HuH-7 (cell line): ENCODE results near the gene FAM3C.
A peak's percentile ranks its signal among the peaks of the same experiment; 100 is the strongest.

Experiments used
- DNase-seq: peaks from one replicate; pipeline ENCODE4 v3.0.0; 2011; ENCODE audit warnings: low spot score

FAM3C gene

DNA sequence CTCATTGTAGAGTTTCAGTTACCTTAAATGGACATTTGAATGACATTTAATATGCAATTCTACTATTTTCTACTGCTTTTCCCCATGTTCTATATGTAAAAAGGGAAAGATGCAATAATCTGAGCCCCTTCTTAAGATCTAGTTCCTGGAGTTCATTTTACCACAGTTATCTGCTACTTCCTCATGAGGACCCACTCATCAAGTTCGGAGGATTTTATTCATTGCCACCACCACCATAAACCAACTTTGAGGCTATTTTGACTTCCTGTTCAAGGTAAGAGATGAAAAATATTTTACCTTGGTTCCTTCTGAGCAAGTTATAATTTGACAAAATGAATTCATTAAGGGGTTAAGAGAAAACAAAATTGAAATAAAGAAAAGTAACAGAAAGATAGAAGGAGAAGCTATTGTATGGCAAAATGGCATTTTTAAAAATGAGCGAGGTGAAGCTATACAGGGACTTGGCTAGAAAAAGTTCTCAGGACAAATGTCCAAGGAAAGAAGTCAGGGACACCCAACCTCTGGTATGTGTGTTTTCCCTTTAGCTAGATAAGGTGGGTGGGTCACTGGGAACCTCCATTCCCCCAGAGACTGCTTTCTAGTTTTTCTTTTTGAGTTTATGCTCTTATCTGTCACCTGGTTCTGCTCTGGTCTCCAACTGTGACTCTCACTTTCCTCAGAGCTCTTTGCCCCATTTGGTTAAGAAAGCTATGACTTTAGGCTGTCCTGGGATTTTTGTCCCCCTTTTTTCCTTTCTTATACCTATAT lies 14.9 kb upstream of the FAM3C start:
- no peak for DNase-seq

DNA sequence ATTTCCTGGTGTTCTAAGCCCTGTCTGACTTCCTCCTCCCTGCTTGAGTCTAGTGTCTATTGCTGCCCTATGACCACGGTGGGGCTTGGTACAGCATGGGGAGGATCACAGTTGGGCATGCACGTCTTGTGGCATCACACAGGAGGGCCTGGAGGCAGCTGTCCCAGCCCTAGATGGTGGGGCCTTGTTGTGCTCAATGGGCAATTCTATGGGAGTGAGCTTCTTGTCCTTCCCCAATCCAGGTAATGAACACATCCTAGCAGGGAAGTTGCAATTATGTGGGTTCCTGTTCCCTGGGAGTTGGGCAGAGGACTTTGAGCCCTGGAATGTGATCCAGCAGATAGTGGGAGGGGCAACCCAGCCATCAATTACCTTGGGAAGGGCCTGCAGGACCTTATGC lies 10.8 kb upstream of the FAM3C start:
- DNase-seq = peak; percentile 40

- DNase-seq = no peak
These were observed 10.4 kb upstream of the FAM3C start for GRCh38 chr7:121406461-121406860.

GRCh38 chr7:121404348-121404747 lies 8.2 kb upstream of the FAM3C start:
- no peak for DNase-seq

- DNase-seq = no peak
These were observed 6.6 kb upstream of the FAM3C start for GRCh38 chr7:121402701-121403100.

- DNase-seq = no peak
These were observed 5.8 kb upstream of the FAM3C start for GRCh38 chr7:121401896-121402295.

- DNase-seq = no peak
These were observed 2.1 kb upstream of the FAM3C start for GRCh38 chr7:121398246-121398645.

GRCh38 chr7:121397822-121398221 lies 1.7 kb upstream of the FAM3C start:
- no peak for DNase-seq

DNA sequence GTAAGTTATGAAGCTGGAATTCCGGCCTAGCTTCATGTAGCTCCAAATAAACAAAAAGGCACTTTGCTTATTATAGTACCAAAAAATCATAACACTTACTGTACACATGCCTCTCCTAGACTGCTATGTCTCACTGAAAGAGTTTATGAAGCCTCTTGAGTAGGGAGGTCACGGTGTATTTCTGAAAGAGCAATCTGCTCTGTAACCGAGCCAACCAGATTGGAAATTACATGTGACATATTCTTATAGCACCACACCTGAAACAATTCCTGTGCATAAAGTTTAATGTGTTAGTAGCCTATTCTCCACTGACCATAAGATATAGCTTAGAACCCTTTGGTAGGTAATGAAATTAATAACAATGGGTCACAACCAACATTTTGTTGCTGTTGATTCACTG lies 1.3 kb upstream of the FAM3C start:
- DNase-seq = no peak

DNA sequence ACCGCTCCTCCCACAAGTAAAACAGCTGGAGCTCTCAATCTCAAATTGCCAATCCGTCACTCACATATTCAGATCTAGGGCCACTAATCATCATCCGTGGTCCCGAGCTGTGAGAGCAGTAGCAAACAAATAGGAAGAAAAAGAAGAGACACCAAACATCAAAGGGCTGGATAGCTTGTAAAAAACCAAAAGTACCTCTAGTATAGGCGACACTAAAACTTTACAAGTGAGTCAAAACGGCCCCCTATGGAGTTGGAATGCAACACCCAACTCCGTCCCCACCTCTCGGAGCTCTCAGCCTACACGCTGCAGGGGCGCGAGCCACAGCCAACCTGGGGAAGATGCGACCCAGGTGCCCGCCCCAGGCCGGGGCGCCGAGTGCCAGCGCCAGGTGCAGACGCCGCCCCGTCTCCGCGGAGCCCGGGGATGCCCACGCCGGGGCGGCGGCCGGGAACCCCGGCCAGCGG lies 581 bp downstream of the FAM3C start:
- DNase-seq = peak; percentile 17

- DNase-seq = peak; percentile 46
These were observed 1.4 kb downstream of the FAM3C start for GRCh38 chr7:121394709-121395140.

- DNase-seq = no peak
These were observed 3.1 kb downstream of the FAM3C start for GRCh38 chr7:121393005-121393366.

GRCh38 chr7:121392277-121393004 lies 3.7 kb downstream of the FAM3C start:
- DNase-seq = no peak

GRCh38 chr7:121391686-121392085 lies 4.4 kb downstream of the FAM3C start:
- no peak for DNase-seq

- no peak for DNase-seq
These were observed 5.5 kb downstream of the FAM3C start for GRCh38 chr7:121390617-121391016.

DNA sequence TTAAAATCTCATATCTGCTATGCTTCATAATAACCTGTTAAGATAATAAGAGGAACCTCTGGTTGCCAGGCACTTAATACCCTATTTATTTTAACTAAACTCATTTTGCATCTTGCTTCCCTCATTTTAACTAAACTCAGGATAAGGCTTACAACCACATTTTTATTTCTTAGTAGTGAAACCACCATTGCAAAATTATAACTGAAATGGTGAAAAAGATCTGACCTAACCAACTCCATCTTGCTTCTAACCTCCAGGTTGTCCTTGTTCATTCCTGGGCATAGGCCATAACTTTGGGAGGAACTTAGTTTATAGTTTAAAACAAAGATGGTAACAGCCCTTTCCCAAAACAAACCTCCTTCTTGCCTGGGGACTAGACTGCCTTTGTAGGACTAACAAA lies 6.0 kb downstream of the FAM3C start:
- no peak for DNase-seq

DNA sequence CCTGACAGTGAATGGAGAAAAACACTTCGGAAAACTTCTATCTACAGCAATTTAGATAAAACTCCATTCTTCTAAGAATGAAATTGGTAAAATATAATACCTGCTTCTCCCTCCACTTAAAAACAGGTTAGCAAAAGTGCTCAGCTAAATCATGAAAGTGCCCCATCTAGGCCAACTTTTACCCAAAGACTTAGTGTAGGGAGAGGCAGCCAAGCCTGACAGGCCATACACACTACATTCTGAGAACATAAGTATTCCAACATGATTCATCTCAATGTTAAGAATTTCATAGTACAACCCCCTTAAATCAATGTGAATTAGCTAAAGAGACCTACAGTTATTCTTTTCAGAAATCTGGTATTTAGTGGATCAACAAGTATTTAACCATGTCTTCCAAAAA lies 7.2 kb downstream of the FAM3C start:
- DNase-seq = no peak

GRCh38 chr7:121385800-121386179 lies 10.3 kb downstream of the FAM3C start:
- no peak for DNase-seq

- DNase-seq = no peak
These were observed 10.9 kb downstream of the FAM3C start for GRCh38 chr7:121385056-121385799.

GRCh38 chr7:121384265-121384664 lies 11.8 kb downstream of the FAM3C start:
- DNase-seq = no peak

DNA sequence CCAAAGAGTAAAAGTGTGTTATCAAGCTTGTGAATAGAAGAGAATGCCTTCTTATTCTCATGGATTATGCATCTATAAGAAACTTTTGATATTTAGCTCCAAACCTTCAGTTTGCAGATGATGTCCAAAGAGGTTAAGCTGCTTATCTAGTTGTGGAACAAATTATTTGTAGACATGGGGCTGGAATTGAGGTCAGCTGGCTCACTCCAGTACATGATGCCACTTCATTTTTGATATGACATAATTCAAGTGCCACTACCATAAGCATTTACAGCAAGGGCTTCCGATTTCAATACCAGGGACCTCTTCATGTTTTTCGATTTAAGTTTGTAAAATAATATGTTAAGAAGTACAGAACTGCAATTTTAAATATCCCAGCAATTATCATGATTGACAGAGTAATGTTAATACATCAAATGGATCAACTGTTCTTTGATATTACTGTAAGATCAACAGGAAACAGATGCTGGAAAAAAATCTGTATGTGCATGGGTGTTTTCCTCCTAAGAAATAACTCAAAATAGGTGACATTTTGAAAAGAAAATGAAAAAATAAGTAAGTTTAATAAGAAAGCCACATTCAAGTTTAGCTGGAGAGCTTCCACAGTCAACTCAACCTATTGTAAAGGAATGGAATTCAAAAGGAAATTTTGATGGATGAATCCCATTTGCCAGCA lies 12.7 kb downstream of the FAM3C start:
- DNase-seq = no peak

DNA sequence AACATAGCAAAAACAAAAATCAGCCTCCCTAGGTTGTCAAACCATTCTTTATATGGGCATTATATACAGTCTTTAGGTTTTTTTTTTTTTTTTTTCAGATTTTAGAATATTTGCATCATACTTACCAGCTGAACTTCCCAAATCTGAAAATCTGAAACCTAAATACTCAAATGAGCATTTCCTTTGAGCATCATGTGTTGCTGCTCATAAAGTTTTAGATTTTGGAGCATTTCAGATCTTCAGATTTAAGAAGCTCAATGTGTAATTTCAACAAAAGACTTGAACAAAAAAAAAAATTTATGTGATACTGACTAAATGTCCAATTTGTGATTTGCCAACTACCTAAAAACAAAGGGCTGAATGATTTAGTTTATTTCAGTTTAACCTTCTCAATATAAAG lies 13.6 kb downstream of the FAM3C start:
- no peak for DNase-seq
